NK-92 treated with Interleukin-12 subunit alpha and Interleukin-12 subunit beta, amount 100 ng/mL, for 24 hours (cell line): ENCODE results near the gene BAIAP3.

ENCODE experiments used
- DNase-seq: peaks from one replicate; lab custom pipeline; 2025; lab: John Stamatoyannopoulos, UW

The BAIAP3 gene

GRCh38 chr16:1346422-1347285 is 13.2 kb downstream of the BAIAP3 start:
- DNase-seq: no peak

- DNase-seq: no peak
Observed at GRCh38 chr16:1347286-1347855, 13.9 kb downstream of the BAIAP3 start.

GRCh38 chr16:1347962-1348361 is 14.5 kb downstream of the BAIAP3 start:
- DNase-seq: no peak

GRCh38 chr16:1348441-1348840 is 15.0 kb downstream of the BAIAP3 start:
- DNase-seq: no peak

GRCh38 chr16:1348926-1349325 is 15.5 kb downstream of the BAIAP3 start:
- no peak for DNase-seq

- no peak for DNase-seq
Observed at GRCh38 chr16:1349351-1349750, 15.9 kb downstream of the BAIAP3 start.

GRCh38 chr16:1349951-1350350 is 16.5 kb downstream of the BAIAP3 start:
- DNase-seq: no peak

- no peak for DNase-seq
Observed at GRCh38 chr16:1350691-1351090, 17.2 kb downstream of the BAIAP3 start.

GRCh38 chr16:1351215-1351581 is 17.8 kb downstream of the BAIAP3 start:
- no peak for DNase-seq

- DNase-seq: peak; percentile 78
Observed at GRCh38 chr16:1351582-1352362, 18.3 kb downstream of the BAIAP3 start, which contains the start of the genes GNPTG and TSR3. TSS of gene GNPTG (plus strand) at chr16:1351931. CDS start at chr16:1351966, 35 bp downstream. TSS of gene TSR3 (minus strand) at chr16:1351878. CDS start at chr16:1351804, 74 bp downstream.

GRCh38 chr16:1354815-1355540 is 21.5 kb downstream of the BAIAP3 start:
- no peak for DNase-seq

- no peak for DNase-seq
Observed at GRCh38 chr16:1355591-1355990, 22.1 kb downstream of the BAIAP3 start.

- no peak for DNase-seq
Observed at GRCh38 chr16:1356061-1356900, 22.8 kb downstream of the BAIAP3 start.

- DNase-seq: no peak
Observed at GRCh38 chr16:1357906-1358566, 24.6 kb downstream of the BAIAP3 start.

GRCh38 chr16:1361685-1362360 is 28.4 kb downstream of the BAIAP3 start:
- no peak for DNase-seq

GRCh38 chr16:1362807-1363206 is 29.4 kb downstream of the BAIAP3 start:
- no peak for DNase-seq

- DNase-seq: no peak
Observed at GRCh38 chr16:1363501-1364041, 30.1 kb downstream of the BAIAP3 start.

- no peak for DNase-seq
Observed at GRCh38 chr16:1364510-1364909, 31.1 kb downstream of the BAIAP3 start.

- no peak for DNase-seq
Observed at GRCh38 chr16:1366060-1366711, 32.7 kb downstream of the BAIAP3 start.
